Caco-2 (cell line): ENCODE measurements around the gene ZNF649. TPM values are rescaled to one million over a fixed set of nuclear protein-coding genes. Genes with fewer than 3 reads are reported as not detected.

Experiments used
- BruUV-seq: library from RNA; stranded (reverse); fragments of 400-500 nt; replicated peaks from 2 replicates; lab custom pipeline; 2021; lab: Mats Ljungman, UMichigan
- CTCF ChIA-PET: fragments of 300-600 bp; sonication (Branson Sonifier 250); formaldehyde crosslinking; loops from one replicate; lab custom pipeline; 2022; ENCODE audit warnings: antibody characterized with exemption; lab: Charles Lee
- POLR2A ChIA-PET: fragments of 300-600 bp; sonication (Branson Sonifier 250); formaldehyde crosslinking; loops from one replicate; lab custom pipeline; 2022; ENCODE audit warnings: antibody characterized with exemption; lab: Charles Lee
- DNase-seq, 2 experiments: peaks; one replicate each; pipeline versions ENCODE4 v3.0.0 to v3.0.0-alpha.2; 2020 to 2022
- H3K27me3 ChIP-seq: replicated peaks from 2 replicates; pipeline ENCODE4 v1.6.0; 2011; ENCODE audit warnings: low read length; ENCODE audit not compliant: control insufficient read depth, insufficient read depth
- H3K36me3 ChIP-seq: 2 replicates; pipeline ENCODE4 v1.5.1; 2011; ENCODE audit warnings: low read length; ENCODE audit not compliant: control insufficient read depth, insufficient read depth
- H3K4me1 ChIP-seq: fragments of 250-450 bp; sonication (Bioruptor Pico); 2 replicates; pipeline ENCODE4 v1.5.1; 2020; ENCODE audit warnings: mild to moderate bottlenecking
- H3K4me3 ChIP-seq: 2 replicates; pipeline ENCODE4 v1.5.1; 2011; ENCODE audit warnings: low read depth, mild to moderate bottlenecking, control low read depth, low read length
- H3K9me3 ChIP-seq: fragments of 250-450 bp; sonication (Bioruptor Pico); 2 replicates; pipeline ENCODE4 v1.5.1; 2020; ENCODE audit warnings: mild to moderate bottlenecking, moderate library complexity
- H3K27ac Mint-ChIP-seq: one replicate; pipeline ENCODE4 v1.8.0; 2022; ENCODE audit warnings: mixed read lengths; ENCODE audit not compliant: unreplicated experiment
- H3K27me3 Mint-ChIP-seq: one replicate; pipeline ENCODE4 v1.8.0; 2022; ENCODE audit warnings: mixed read lengths; ENCODE audit not compliant: insufficient read depth, unreplicated experiment
- H3K36me3 Mint-ChIP-seq: one replicate; pipeline ENCODE4 v1.8.0; 2022; ENCODE audit warnings: mild to moderate bottlenecking, mixed read lengths; ENCODE audit not compliant: insufficient read depth, unreplicated experiment
- H3K4me1 Mint-ChIP-seq: one replicate; pipeline ENCODE4 v1.8.0; 2022; ENCODE audit warnings: low read depth, mixed read lengths; ENCODE audit not compliant: unreplicated experiment
- H3K4me3 Mint-ChIP-seq: one replicate; pipeline ENCODE4 v1.8.0; 2022; ENCODE audit warnings: mild to moderate bottlenecking, moderate library complexity, mixed read lengths; ENCODE audit not compliant: unreplicated experiment
- H3K9me3 Mint-ChIP-seq: one replicate; pipeline ENCODE4 v1.8.0; 2022; ENCODE audit warnings: mixed read lengths; ENCODE audit not compliant: unreplicated experiment
- intact Hi-C: fragments of 100-400 bp; cut with micrococcal nuclease; formaldehyde crosslinking; loops from one replicate; pipeline ENCODE4 v1.10.0; 2022; ENCODE audit not compliant: unreplicated experiment
- total RNA-seq: library from RNA; stranded (reverse); gene quantifications from 2 replicates; pipeline ENCODE4 v1.2.3, GENCODE V29; 2022
- TF ChIP-seq, protein P1 (sequence below), 2 experiments: fragments of 200-600 bp in 1 of 2; IDR thresholded peaks; 1 replicate in 1 of 2; 2 replicates in 1 of 2; pipeline versions ENCODE4 v1.5.1 to v1.8.0; 2011 to 2022; ENCODE audit warnings: antibody characterized with exemption in 1 of 2, control low read depth in 1 of 2, inconsistent platforms in 1 of 2, low read depth in 1 of 2, low read length in 1 of 2, mild to moderate bottlenecking in 1 of 2, moderate library complexity in 1 of 2; ENCODE audit not compliant: insufficient read depth in 1 of 2, severe bottlenecking in 1 of 2, unreplicated experiment in 1 of 2

ZNF649 gene
- total RNA-seq, 1 experiment from 2014 or later, result 7.9 TPM

- BruUV-seq, result no TSS peak
- ChIA-PET CTCF (no interaction called here), POLR2A (no interaction called here)
- peaks cover 31% of the 10 kb centered on the region for H3K36me3 Mint-ChIP-seq
- H3K27ac Mint-ChIP-seq, result no peak overlapping the region
- no peaks in the 10 kb centered on the region for H3K27me3 Mint-ChIP-seq
- no peaks in the 10 kb centered on the region for H3K27me3 ChIP-seq
- H3K9me3 ChIP-seq, result peaks cover 20% of the 10 kb centered on the region
- intact Hi-C loops, result no loop called here
- no peaks in the 10 kb centered on the region for H3K4me1 Mint-ChIP-seq
- peaks cover 2% of the 10 kb centered on the region for H3K36me3 ChIP-seq
- TF ChIP-seq, protein P1, sequence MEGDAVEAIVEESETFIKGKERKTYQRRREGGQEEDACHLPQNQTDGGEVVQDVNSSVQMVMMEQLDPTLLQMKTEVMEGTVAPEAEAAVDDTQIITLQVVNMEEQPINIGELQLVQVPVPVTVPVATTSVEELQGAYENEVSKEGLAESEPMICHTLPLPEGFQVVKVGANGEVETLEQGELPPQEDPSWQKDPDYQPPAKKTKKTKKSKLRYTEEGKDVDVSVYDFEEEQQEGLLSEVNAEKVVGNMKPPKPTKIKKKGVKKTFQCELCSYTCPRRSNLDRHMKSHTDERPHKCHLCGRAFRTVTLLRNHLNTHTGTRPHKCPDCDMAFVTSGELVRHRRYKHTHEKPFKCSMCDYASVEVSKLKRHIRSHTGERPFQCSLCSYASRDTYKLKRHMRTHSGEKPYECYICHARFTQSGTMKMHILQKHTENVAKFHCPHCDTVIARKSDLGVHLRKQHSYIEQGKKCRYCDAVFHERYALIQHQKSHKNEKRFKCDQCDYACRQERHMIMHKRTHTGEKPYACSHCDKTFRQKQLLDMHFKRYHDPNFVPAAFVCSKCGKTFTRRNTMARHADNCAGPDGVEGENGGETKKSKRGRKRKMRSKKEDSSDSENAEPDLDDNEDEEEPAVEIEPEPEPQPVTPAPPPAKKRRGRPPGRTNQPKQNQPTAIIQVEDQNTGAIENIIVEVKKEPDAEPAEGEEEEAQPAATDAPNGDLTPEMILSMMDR (IDR thresholded peaks at IDR 0.05; ENCODE audit: insufficient read depth in 1 of 2, low read depth in 1 of 2, low read length in 1 of 2, severe bottlenecking in 1 of 2, unreplicated experiment in 1 of 2), result no peak
- no peak overlapping the region for H3K4me3 ChIP-seq
- H3K4me3 Mint-ChIP-seq, result no peak overlapping the region
- no peaks in the 10 kb centered on the region for H3K4me1 ChIP-seq
- DNase-seq, result no peak
- H3K9me3 Mint-ChIP-seq, result peaks cover 77% of the 10 kb centered on the region
Measured at GRCh38 chr19:51873097-51873496, 31.7 kb downstream of the ZNF649 start.

DNA sequence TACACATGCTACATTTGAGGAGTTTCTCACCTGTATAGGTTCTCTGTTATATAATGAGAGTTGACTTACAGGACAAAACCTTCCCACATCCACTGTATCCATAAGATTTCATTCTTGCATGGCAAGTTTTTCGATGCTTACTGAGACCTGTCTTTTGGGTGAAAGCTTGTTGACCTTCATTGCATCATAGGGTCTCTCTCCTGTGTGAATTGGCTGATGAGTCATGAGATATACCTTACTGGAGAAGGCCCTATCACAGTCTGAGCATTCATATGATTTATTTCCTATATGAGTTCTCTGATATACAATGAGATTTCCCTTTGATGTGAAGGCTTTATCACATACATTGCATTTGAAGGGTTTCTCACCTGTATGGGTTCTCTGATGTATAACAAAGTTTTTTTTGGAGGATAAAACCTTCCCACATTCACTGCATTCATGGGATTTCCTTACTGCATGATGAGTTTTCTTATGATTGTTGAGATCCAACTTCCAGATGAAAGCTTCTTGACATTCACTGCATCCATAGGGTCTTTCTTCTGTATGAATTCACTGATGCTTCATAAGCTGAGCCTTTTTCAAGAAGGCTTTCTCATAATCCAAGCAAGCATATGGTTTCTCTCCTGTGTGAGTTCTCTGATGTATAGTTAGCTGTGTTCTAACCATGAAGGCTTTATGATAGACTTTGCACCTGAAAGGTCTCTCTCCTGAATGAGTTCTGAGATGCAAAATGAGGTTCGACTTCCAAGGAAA is 42.8 kb downstream of the ZNF649 start:
- ChIA-PET CTCF (no interaction called here), POLR2A (no interaction called here)
- H3K27ac Mint-ChIP-seq, result no peak overlapping the region
- no peak overlapping the region for H3K4me3 ChIP-seq
- no peaks in the 10 kb centered on the region for H3K4me1 ChIP-seq
- H3K27me3 ChIP-seq, result no peaks in the 10 kb centered on the region
- H3K27me3 Mint-ChIP-seq, result no peaks in the 10 kb centered on the region
- no peak overlapping the region for H3K4me3 Mint-ChIP-seq
- no peaks in the 10 kb centered on the region for H3K4me1 Mint-ChIP-seq
- no peak for DNase-seq
- H3K36me3 Mint-ChIP-seq, result no peaks in the 10 kb centered on the region
- no peaks in the 10 kb centered on the region for H3K36me3 ChIP-seq
- TF ChIP-seq, protein P1 (IDR thresholded peaks at IDR 0.05; ENCODE audit: insufficient read depth in 1 of 2, low read depth in 1 of 2, low read length in 1 of 2, severe bottlenecking in 1 of 2, unreplicated experiment in 1 of 2), result no peak
- H3K9me3 Mint-ChIP-seq, result peaks cover 53% of the 10 kb centered on the region
- intact Hi-C loops, result no loop called here
- peaks cover 57% of the 10 kb centered on the region for H3K9me3 ChIP-seq
- BruUV-seq, result no TSS peak

Other genes with a start within 250 kb of the ZNF649 start
- gene SPACA6, start 211.7 kb downstream of the ZNF649 start, total RNA-seq, result 3.6 and 4.9 TPM in 2 replicates
- gene HAS1, start 181.0 kb downstream of the ZNF649 start, total RNA-seq, result not detected in 2 replicates
- not detected in 2 replicates for gene FPR1, start 153.1 kb downstream of the ZNF649 start, total RNA-seq
- not detected in 2 replicates for gene FPR2, start 143.8 kb downstream of the ZNF649 start, total RNA-seq
- not detected in 2 replicates for gene FPR3, start 109.9 kb downstream of the ZNF649 start, total RNA-seq
- gene ZNF577, start 17.1 kb downstream of the ZNF649 start, total RNA-seq, result 4.9 and 7.7 TPM in 2 replicates
- 1.3 and 2.2 TPM in 2 replicates for gene ZNF613, start 22.5 kb upstream of the ZNF649 start, total RNA-seq
- gene ZNF350, start 81.8 kb upstream of the ZNF649 start, total RNA-seq, result 2.5 and 2.6 TPM in 2 replicates
- 5.2 and 7.1 TPM in 2 replicates for gene ZNF615, start 103.2 kb upstream of the ZNF649 start, total RNA-seq
- gene ZNF614, start 123.4 kb upstream of the ZNF649 start, total RNA-seq, result 7.8 and 8.7 TPM in 2 replicates
- 7.0 and 10.5 TPM in 2 replicates for gene ZNF432, start 143.8 kb upstream of the ZNF649 start, total RNA-seq
- 14.9 and 16.7 TPM in 2 replicates for gene ZNF841, start 190.7 kb upstream of the ZNF649 start, total RNA-seq
- gene ZNF616, start 234.9 kb upstream of the ZNF649 start, total RNA-seq, result 5.7 and 7.1 TPM in 2 replicates